Central memory CD8-positive, alpha-beta T cell (primary cell): ENCODE measurements around the gene CFAP61.

Experiments used
- ATAC-seq: fragments of 150-1000 bp; cut with Tn5 transposase; replicated peaks from 2 replicates; pipeline ENCODE4 v1.10.0; 2022; ENCODE audit warnings: mild to moderate bottlenecking, moderate FRiP score, moderate number of reproducible peaks; ENCODE audit not compliant: poor library complexity, severe bottlenecking; ENCODE audit errors: extremely low read depth
- DNase-seq, 2 donors: peaks; one replicate each; pipeline ENCODE4 v3.0.0; 2021; ENCODE audit warnings: low spot score in 2 of 2
- H3K27ac Mint-ChIP-seq: one replicate; pipeline ENCODE4 v1.8.0; 2022; ENCODE audit warnings: low read depth, mild to moderate bottlenecking, moderate library complexity, mixed read lengths
- H3K27me3 Mint-ChIP-seq: one replicate; pipeline ENCODE4 v1.8.0; 2022; ENCODE audit warnings: mixed read lengths
- H3K36me3 Mint-ChIP-seq: one replicate; pipeline ENCODE4 v1.8.0; 2022; ENCODE audit warnings: mild to moderate bottlenecking, moderate library complexity, mixed read lengths; ENCODE audit not compliant: insufficient read depth
- H3K4me1 Mint-ChIP-seq: one replicate; pipeline ENCODE4 v1.8.0; 2022; ENCODE audit warnings: mixed read lengths
- H3K4me3 Mint-ChIP-seq: one replicate; pipeline ENCODE4 v1.8.0; 2022; ENCODE audit warnings: mild to moderate bottlenecking, moderate library complexity, mixed read lengths
- H3K9me3 Mint-ChIP-seq: one replicate; pipeline ENCODE4 v1.8.0; 2022; ENCODE audit warnings: mixed read lengths

CFAP61 gene

DNA sequence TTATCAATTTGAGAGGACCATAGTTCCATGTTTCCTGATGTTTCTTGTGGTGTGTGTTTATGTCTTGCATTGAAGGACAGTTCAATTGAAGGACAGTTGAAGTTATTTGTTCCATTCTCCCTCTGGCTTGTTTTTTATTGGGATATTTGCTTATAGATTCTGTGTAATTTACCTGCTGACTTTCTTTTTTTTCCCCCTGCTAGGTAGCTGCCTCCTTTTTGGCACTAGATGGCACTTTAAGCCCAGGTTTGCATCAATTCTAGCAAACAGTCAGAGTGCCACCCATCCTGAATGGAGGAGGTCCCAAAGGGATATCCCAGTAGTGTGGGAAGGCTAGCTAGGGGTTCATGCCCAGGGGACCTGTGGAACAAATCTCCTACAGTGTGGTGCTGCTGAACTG, 78.1 kb downstream of the CFAP61 start:
- no peak overlapping the region for H3K4me3 Mint-ChIP-seq
- H3K4me1 Mint-ChIP-seq = no peaks in the 10 kb centered on the region
- H3K36me3 Mint-ChIP-seq = peaks cover 2% of the 10 kb centered on the region
- peaks cover 6% of the 10 kb centered on the region for H3K9me3 Mint-ChIP-seq
- DNase-seq = no peak
- no peak for ATAC-seq
- peaks cover 68% of the 10 kb centered on the region for H3K27me3 Mint-ChIP-seq
- H3K27ac Mint-ChIP-seq = no peak overlapping the region

DNA sequence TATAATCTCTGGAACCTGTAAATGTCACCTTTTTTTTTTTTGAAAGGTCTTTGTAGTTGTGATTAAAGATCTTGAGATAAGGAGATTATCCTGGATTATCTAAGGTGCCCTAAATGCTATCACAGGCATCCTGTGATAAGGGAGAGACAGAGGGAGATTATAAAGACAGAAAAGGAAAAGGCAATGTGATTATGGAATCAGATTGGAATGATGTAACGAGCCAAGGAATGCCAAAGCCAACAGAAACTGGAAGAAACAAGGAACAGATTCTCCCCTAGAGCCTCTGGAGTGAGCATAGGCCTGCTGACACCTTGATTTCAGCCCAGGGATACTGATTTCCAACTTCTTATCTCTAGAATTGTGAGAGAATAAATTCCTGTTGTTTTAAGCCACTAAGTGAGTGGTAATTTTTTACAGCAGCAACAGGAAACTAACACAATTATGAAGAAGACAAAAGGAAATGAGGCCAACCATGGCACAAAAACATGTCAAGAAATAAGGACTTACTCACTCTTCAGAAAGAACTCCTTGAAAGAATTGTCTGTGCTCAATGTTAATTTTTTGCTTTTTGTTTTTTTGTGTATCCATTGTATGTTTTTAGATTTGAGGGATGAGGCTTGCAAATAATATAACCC, 82.7 kb downstream of the CFAP61 start:
- Mint-ChIP-seq H3K4me1 (no peaks in the 10 kb centered on the region), H3K4me3 (no peak overlapping the region), H3K27me3 (peaks cover 28% of the 10 kb centered on the region), H3K36me3 (peaks cover 2% of the 10 kb centered on the region), H3K27ac (no peak overlapping the region), H3K9me3 (peaks cover 7% of the 10 kb centered on the region)
- no peak for DNase-seq
- ATAC-seq = no peak

DNA sequence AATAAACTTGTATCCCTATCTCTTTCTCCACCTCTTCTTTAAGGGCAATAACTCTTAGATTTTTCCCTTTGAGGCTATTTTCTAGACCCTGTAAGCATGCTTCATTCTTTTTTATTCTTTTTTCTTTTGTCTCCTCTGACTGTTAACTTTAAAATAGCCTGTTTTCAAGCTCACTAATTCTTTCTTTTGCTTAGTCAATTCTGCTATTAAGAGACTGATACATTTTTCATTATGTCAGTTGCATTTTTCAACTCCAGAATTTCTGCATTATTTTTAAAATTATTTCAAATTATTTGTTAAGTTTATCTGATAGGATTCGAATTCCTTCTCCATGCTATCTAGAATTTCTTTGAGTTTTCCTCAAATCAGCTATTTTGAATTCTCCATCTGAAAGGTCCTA, 84.0 kb downstream of the CFAP61 start:
- no peak overlapping the region for H3K4me3 Mint-ChIP-seq
- DNase-seq = no peak
- H3K9me3 Mint-ChIP-seq = peaks cover 7% of the 10 kb centered on the region
- H3K4me1 Mint-ChIP-seq = no peaks in the 10 kb centered on the region
- no peak overlapping the region for H3K27ac Mint-ChIP-seq
- H3K36me3 Mint-ChIP-seq = no peaks in the 10 kb centered on the region
- H3K27me3 Mint-ChIP-seq = peaks cover 20% of the 10 kb centered on the region
- ATAC-seq = no peak

DNA sequence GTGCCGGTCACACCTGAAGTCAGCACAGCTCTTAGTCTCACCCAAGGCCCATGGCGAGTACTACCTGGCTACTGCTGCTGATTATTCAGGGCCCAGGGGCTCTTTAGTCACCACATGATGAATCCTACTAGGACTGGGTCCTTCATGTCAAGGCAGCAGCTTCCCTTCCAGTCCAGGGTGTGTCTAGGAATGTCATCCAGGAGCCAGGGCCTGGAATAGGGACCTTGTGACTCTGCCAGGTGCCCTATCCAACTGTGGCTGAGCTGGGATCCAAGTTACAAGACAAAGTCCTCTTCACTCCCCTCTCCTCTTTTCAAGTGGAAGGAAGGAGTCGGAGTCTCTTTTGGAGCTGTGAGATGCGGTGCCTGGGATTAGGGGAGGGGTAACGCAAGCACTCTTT, 85.5 kb downstream of the CFAP61 start:
- Mint-ChIP-seq H3K4me1 (no peaks in the 10 kb centered on the region), H3K4me3 (no peak overlapping the region), H3K27ac (no peak overlapping the region), H3K9me3 (peaks cover 7% of the 10 kb centered on the region), H3K36me3 (no peaks in the 10 kb centered on the region), H3K27me3 (peaks cover 20% of the 10 kb centered on the region)
- ATAC-seq (no peak), DNase-seq (no peak)

DNA sequence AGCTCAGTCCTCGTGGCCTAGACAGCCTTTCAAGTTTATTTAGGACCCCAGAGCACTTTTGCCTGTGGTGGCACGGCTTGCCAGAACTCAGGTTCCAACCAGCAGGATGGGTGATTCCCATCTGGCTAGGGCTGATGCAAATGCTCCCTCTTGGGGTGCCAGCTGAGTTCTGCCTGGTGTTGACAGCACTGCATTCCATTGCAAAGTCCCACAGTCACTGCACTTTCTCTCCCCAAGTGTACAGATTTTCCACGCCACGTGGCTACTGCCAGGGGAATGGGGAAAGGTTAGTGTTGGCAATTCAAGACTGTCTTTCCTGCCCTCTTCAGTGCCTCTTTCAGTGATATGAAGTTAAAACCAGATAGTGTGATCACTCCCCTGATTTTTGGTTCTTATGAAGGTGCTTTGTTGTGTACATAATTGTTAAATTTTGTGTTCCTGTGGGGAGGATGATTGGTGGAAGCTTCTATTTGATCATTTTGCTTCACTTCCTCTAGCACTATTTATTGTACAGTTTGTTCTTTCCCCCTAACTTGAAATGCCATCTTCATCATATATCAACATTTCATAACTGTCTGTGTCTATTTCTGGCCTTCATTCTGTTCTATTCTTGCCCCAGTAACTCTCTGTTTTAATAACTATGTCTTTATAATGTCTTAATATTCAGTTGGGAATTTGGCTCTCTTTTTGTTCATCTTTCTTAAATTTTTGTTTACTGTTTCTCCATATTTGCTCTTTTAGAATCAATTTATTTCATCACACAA, 86.2 kb downstream of the CFAP61 start:
- no peak overlapping the region for H3K27ac Mint-ChIP-seq
- ATAC-seq (no peak), DNase-seq (no peak)
- no peak overlapping the region for H3K4me3 Mint-ChIP-seq
- H3K4me1 Mint-ChIP-seq = no peaks in the 10 kb centered on the region
- peaks cover 7% of the 10 kb centered on the region for H3K9me3 Mint-ChIP-seq
- H3K27me3 Mint-ChIP-seq = peaks cover 13% of the 10 kb centered on the region
- no peaks in the 10 kb centered on the region for H3K36me3 Mint-ChIP-seq

DNA sequence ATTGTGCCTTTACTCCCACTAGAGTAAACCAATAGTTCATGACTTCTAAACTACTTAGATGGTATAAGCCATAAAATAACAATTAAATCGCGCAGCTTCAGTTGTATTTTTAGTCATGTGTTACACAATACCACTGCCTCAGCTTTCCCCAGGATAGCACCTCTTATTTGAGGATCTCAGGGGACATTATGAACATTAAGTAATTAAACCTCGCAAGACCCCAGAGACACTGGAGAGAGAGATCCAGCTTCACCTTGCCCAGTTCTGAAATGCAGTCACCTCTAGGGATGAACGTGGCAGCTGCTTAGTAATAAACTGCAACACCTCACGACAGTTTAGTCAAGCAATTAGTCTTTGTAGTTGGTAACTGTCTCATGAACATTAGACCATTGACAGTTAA, 87.1 kb downstream of the CFAP61 start:
- no peak overlapping the region for H3K27ac Mint-ChIP-seq

DNA sequence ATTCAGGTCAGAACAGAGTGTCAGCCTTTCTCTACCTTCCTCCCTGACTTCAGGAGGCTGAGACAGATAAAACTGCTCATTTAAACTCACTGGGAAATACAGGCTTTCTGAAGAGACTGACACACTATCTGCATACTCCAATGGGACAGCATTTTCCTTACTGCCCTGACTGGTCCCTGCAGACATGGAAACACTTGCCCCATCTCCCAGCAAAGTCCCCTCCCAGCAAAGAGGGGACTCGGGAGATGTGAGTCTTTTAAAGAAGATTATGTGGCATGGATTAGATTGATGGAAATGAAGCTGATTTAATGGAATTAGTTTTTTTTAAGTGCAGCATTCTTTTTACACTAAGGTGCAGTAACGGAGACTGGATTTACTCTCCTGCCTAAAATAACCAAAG, 90.8 kb downstream of the CFAP61 start:
- H3K4me1 Mint-ChIP-seq = no peaks in the 10 kb centered on the region
- H3K36me3 Mint-ChIP-seq = no peaks in the 10 kb centered on the region
- no peak overlapping the region for H3K4me3 Mint-ChIP-seq
- ATAC-seq (no peak), DNase-seq (no peak)
- peaks cover 38% of the 10 kb centered on the region for H3K27me3 Mint-ChIP-seq
- no peak overlapping the region for H3K27ac Mint-ChIP-seq
- H3K9me3 Mint-ChIP-seq = peaks cover 6% of the 10 kb centered on the region

More for the DNA sequence above, 87.1 kb downstream of the CFAP61 start:
- Mint-ChIP-seq H3K9me3 (peaks cover 10% of the 10 kb centered on the region), H3K4me3 (no peak overlapping the region), H3K4me1 (no peaks in the 10 kb centered on the region), H3K27me3 (peaks cover 19% of the 10 kb centered on the region), H3K36me3 (no peaks in the 10 kb centered on the region)
- ATAC-seq = no peak
- no peak for DNase-seq

DNA sequence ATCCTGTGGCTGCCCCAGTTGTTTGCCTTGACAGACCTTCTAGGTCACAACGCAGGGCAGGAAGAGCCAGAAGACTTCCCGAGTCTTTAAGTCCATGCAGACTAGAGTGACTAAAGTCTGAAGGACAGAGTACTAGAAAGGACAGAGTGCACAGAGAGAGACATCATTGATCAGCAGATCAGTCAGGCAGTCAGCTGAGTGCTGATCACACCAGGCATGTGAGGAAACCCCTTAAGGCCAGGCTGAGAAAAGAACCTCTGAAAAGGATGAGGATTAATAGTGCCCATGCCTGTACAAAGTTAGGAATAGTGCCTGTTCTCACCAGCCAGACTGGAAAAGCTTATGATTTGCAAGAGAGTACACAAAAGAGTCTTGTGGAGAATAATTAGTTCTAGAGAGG, 91.3 kb downstream of the CFAP61 start:
- Mint-ChIP-seq H3K36me3 (no peaks in the 10 kb centered on the region), H3K9me3 (peaks cover 6% of the 10 kb centered on the region), H3K27me3 (peaks cover 43% of the 10 kb centered on the region), H3K27ac (no peak overlapping the region), H3K4me1 (no peaks in the 10 kb centered on the region), H3K4me3 (no peak overlapping the region)
- DNase-seq (no peak), ATAC-seq (no peak)

DNA sequence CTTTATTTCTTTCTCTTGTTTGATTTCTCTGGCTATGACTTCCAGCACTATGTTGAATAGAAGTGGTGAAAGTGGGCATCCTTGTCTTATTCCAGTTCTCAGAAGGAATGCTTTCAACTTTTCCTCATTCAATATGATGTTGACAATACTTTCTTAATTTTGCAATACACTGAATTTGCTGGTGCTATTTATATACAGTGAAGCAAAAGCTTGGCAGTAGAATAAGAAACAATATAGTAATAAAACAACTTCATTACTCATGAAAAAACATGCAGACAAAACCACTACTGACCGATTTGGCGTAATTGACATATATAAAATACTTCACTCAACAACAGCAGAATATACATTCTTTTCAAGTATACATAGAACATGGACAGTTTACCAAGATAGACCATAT, 96.4 kb downstream of the CFAP61 start:
- Mint-ChIP-seq H3K4me1 (no peaks in the 10 kb centered on the region), H3K36me3 (no peaks in the 10 kb centered on the region)

DNA sequence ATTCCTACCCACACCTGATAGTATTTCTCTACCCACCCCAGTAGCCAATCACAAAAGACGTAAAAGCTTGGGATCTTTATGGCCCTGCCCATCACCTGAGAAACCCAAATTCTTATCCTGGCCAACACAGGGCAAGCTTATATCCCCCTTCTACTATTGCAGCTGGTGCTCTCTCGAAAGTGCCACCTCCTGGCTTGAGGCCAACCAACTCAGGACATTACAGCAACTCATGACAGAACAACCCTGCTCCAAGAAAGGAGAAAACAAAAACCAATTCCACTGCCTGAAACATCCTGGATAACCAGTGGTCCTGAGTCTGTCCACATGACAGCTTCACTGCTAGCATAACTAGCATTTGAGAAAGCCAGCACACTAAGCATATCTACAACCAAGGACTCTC, 97.9 kb downstream of the CFAP61 start:
- Mint-ChIP-seq H3K4me1 (no peaks in the 10 kb centered on the region), H3K4me3 (no peak overlapping the region), H3K27me3 (peaks cover 37% of the 10 kb centered on the region), H3K9me3 (no peaks in the 10 kb centered on the region), H3K36me3 (no peaks in the 10 kb centered on the region), H3K27ac (no peak overlapping the region)
- ATAC-seq = no peak
- DNase-seq = no peak

More for the DNA sequence above, 96.4 kb downstream of the CFAP61 start:
- no peak for DNase-seq
- ATAC-seq = no peak
- peaks cover 6% of the 10 kb centered on the region for H3K9me3 Mint-ChIP-seq
- no peak overlapping the region for H3K4me3 Mint-ChIP-seq
- no peak overlapping the region for H3K27ac Mint-ChIP-seq
- peaks cover 51% of the 10 kb centered on the region for H3K27me3 Mint-ChIP-seq

DNA sequence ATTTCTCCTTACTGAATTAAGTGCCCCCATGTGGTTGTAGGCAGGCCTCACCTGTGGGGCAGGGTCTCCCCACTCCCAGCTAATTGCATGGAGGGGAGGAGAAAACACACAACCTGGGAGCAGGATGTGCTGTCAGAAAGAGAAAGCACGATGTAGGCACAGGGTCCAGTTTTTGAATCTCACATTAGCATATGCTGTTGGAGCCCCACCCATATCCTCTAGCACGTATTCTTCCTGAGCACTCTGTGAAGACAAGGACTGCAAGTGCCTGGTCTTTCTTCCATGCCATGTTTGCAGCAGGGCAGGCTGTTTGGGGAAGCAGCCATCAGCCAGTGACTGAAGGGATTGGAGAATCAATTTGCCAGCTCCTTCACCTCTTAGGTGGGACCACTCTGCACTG, 108.2 kb downstream of the CFAP61 start:
- DNase-seq (no peak), ATAC-seq (no peak)
- Mint-ChIP-seq H3K27me3 (no peaks in the 10 kb centered on the region), H3K27ac (no peak overlapping the region), H3K4me1 (no peaks in the 10 kb centered on the region), H3K9me3 (no peaks in the 10 kb centered on the region), H3K4me3 (no peak overlapping the region), H3K36me3 (peaks cover 1% of the 10 kb centered on the region)

DNA sequence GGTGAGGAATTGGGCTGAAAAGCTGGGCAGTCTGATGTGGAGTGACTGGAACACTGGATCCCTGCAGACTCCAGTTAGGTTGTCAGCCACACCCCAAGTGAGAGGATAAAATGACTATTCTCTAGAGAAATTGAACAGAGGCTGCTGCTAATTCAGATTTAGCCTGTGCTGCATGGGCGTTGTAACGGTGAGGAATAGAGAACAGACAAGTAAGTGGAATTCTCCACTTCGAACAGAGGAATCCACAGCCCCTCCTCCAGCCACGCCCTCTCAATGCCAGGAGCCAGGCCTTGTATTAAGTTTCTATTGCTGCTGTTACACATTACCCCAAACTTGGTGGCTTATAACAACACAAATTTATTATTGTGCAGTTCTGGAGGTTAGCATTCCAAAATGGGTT, 109.3 kb downstream of the CFAP61 start:
- ATAC-seq (no peak), DNase-seq (no peak)
- no peaks in the 10 kb centered on the region for H3K9me3 Mint-ChIP-seq

DNA sequence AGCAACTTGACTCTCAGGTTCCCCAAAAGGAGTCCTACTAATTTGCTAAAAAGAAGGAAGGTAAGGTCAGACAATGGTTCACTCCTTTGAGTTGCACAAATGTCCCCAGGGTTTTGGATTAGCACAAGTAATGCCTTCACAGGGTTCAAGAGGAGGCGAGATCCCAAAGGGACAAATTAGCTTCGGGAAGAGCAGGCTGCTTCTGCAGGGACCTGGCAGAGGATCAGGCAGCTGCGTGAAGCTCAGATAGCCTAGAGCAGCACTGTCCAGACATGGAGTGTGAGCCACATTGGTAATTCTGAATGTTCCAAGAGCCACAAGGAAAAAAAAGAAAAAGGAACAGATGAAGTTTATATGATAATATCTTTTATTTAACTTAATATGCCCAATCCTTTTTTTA, 115.4 kb downstream of the CFAP61 start:
- H3K36me3 Mint-ChIP-seq = no peaks in the 10 kb centered on the region
- H3K4me3 Mint-ChIP-seq = no peak overlapping the region
- peaks cover 11% of the 10 kb centered on the region for H3K27me3 Mint-ChIP-seq
- no peak for DNase-seq
- peaks cover 4% of the 10 kb centered on the region for H3K9me3 Mint-ChIP-seq
- no peak overlapping the region for H3K27ac Mint-ChIP-seq
- ATAC-seq = no peak
- H3K4me1 Mint-ChIP-seq = no peaks in the 10 kb centered on the region

More for the DNA sequence above, 109.3 kb downstream of the CFAP61 start:
- Mint-ChIP-seq H3K27ac (no peak overlapping the region), H3K4me3 (no peak overlapping the region), H3K36me3 (peaks cover 1% of the 10 kb centered on the region), H3K27me3 (no peaks in the 10 kb centered on the region), H3K4me1 (no peaks in the 10 kb centered on the region)
